ENCODE data around the gene SGCA.

SGCA gene

GRCh38 chr17:50167371-50167770, 1.6 kb downstream of the SGCA start:
- DNase-seq (ENCODE audit: low spot score) = no peak

- DNase-seq (ENCODE audit: low spot score) = no peak
These were observed 2.5 kb downstream of the SGCA start for GRCh38 chr17:50168319-50168718.

- peak; percentile 72 for DNase-seq (ENCODE audit: low spot score)
These were observed 3.4 kb downstream of the SGCA start for GRCh38 chr17:50169121-50169764.

- no peak for DNase-seq (ENCODE audit: low spot score)
These were observed 4.2 kb downstream of the SGCA start for GRCh38 chr17:50169881-50170459.

- DNase-seq (ENCODE audit: low spot score) = no peak
These were observed 5.0 kb downstream of the SGCA start for GRCh38 chr17:50170662-50171370.

- no peak for DNase-seq (ENCODE audit: low spot score)
These were observed 5.7 kb downstream of the SGCA start for GRCh38 chr17:50171371-50172071.

GRCh38 chr17:50172130-50172529, 6.3 kb downstream of the SGCA start:
- no peak for DNase-seq (ENCODE audit: low spot score)

- no peak for DNase-seq (ENCODE audit: low spot score)
These were observed 7.1 kb downstream of the SGCA start for GRCh38 chr17:50172936-50173334.

GRCh38 chr17:50173335-50173941, 7.6 kb downstream of the SGCA start:
- DNase-seq (ENCODE audit: low spot score) = no peak

GRCh38 chr17:50174444-50174843, 8.6 kb downstream of the SGCA start:
- DNase-seq (ENCODE audit: low spot score) = no peak

GRCh38 chr17:50175035-50175807, 9.4 kb downstream of the SGCA start:
- no peak for DNase-seq (ENCODE audit: low spot score)

GRCh38 chr17:50176559-50177357, 11.0 kb downstream of the SGCA start:
- DNase-seq (ENCODE audit: low spot score) = no peak

- DNase-seq (ENCODE audit: low spot score) = no peak
These were observed 11.7 kb downstream of the SGCA start for GRCh38 chr17:50177476-50177875.

GRCh38 chr17:50177983-50178834, 12.4 kb downstream of the SGCA start:
- DNase-seq (ENCODE audit: low spot score) = peak; percentile 78

GRCh38 chr17:50180111-50180510, 14.3 kb downstream of the SGCA start:
- no peak for DNase-seq (ENCODE audit: low spot score)

GRCh38 chr17:50180620-50181019, 14.8 kb downstream of the SGCA start:
- no peak for DNase-seq (ENCODE audit: low spot score)

- no peak for DNase-seq (ENCODE audit: low spot score)
These were observed 15.3 kb downstream of the SGCA start for GRCh38 chr17:50181144-50181543.

- no peak for DNase-seq (ENCODE audit: low spot score)
These were observed 16.1 kb downstream of the SGCA start for GRCh38 chr17:50181591-50182560.

All from germinal center (tissue), 1 donor.